Measurements from ENCODE around the gene NINJ2. TPM values are rescaled to one million over a fixed set of nuclear protein-coding genes. Genes with fewer than 3 reads are reported as not detected.

NINJ2 gene
- total RNA-seq, 1 donor from 2014 or later: 0.69 TPM

DNA sequence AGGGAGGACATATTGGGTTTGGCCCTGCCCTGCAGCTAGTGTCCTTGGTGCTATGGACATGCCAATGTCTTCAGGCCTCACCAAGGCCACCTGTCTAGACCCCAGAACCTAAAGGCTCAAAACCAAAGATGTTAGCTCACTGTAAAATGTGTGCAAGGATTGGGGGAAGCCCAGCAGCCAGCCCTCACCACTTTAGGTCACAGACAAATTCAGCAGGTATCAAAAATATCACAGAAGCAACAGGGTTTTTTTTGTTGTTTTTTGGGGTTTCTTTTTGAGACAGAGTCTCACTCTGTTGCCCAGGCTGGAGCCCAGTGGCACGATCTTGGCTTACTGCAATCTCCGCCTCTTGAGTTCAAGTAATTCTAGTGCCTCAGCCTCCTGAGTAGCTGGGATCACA, 29.0 kb upstream of the NINJ2 start:
- peaks cover 2% of the 10 kb centered on the region for H3K4me1 Mint-ChIP-seq
- peaks cover 2% of the 10 kb centered on the region for H3K36me3 Mint-ChIP-seq
- TF ChIP-seq, protein P1, sequence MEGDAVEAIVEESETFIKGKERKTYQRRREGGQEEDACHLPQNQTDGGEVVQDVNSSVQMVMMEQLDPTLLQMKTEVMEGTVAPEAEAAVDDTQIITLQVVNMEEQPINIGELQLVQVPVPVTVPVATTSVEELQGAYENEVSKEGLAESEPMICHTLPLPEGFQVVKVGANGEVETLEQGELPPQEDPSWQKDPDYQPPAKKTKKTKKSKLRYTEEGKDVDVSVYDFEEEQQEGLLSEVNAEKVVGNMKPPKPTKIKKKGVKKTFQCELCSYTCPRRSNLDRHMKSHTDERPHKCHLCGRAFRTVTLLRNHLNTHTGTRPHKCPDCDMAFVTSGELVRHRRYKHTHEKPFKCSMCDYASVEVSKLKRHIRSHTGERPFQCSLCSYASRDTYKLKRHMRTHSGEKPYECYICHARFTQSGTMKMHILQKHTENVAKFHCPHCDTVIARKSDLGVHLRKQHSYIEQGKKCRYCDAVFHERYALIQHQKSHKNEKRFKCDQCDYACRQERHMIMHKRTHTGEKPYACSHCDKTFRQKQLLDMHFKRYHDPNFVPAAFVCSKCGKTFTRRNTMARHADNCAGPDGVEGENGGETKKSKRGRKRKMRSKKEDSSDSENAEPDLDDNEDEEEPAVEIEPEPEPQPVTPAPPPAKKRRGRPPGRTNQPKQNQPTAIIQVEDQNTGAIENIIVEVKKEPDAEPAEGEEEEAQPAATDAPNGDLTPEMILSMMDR (IDR thresholded peaks at IDR 0.05; ENCODE audit: unreplicated experiment): no peak
- no peaks in the 10 kb centered on the region for H3K27me3 Mint-ChIP-seq (ENCODE audit: low read depth)
- H3K9me3 Mint-ChIP-seq: peaks cover 19% of the 10 kb centered on the region
- H3K4me3 Mint-ChIP-seq: no peak overlapping the region
- DNase-seq (ENCODE audit: low spot score in 2 of 2, unreplicated experiment in 2 of 2): no peak
- H3K27ac Mint-ChIP-seq: no peak overlapping the region

GRCh38 chr12:690466-690865, 27.2 kb upstream of the NINJ2 start:
- TF ChIP-seq, protein P1 (IDR thresholded peaks at IDR 0.05; ENCODE audit: unreplicated experiment): no peak
- H3K27ac Mint-ChIP-seq: no peak overlapping the region

DNA sequence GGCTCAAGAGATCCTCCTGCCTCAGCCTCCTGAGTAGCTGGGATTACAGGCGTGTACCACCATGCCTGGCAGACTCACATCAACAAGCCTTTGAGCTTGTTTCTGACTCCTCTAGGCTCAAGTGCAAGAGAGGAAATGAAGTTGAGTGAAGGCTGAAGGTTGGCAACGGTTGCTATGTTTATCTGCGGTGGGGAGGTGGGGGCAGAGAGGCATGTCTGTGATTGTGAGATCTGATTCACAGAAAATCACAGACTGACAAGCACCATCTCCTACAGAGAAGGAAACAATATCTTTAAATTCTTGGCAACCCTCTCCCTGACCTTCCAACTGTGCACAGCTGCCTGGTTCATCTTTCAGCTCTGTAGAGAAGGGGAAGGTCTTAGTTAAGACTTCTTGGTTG, 22.1 kb upstream of the NINJ2 start:
- peaks cover 2% of the 10 kb centered on the region for H3K4me1 Mint-ChIP-seq
- no peak for DNase-seq (ENCODE audit: low spot score in 2 of 2, unreplicated experiment in 2 of 2)
- TF ChIP-seq, protein P1 (IDR thresholded peaks at IDR 0.05; ENCODE audit: unreplicated experiment): no peak
- H3K36me3 Mint-ChIP-seq: no peaks in the 10 kb centered on the region
- H3K9me3 Mint-ChIP-seq: no peaks in the 10 kb centered on the region
- no peaks in the 10 kb centered on the region for H3K27me3 Mint-ChIP-seq (ENCODE audit: low read depth)
- H3K4me3 Mint-ChIP-seq: no peak overlapping the region
- no peak overlapping the region for H3K27ac Mint-ChIP-seq

More at GRCh38 chr12:690466-690865, 27.2 kb upstream of the NINJ2 start:
- Mint-ChIP-seq H3K9me3 (peaks cover 8% of the 10 kb centered on the region), H3K4me3 (no peak overlapping the region), H3K36me3 (peaks cover 2% of the 10 kb centered on the region), H3K27me3 (ENCODE audit: low read depth) (no peaks in the 10 kb centered on the region), H3K4me1 (peaks cover 2% of the 10 kb centered on the region)
- no peak for DNase-seq (ENCODE audit: low spot score in 2 of 2, unreplicated experiment in 2 of 2)

- H3K4me3 Mint-ChIP-seq: no peak overlapping the region
- H3K9me3 Mint-ChIP-seq: no peaks in the 10 kb centered on the region
- no peak overlapping the region for H3K27ac Mint-ChIP-seq
- TF ChIP-seq, protein P1 (IDR thresholded peaks at IDR 0.05; ENCODE audit: unreplicated experiment): no peak
- no peaks in the 10 kb centered on the region for H3K36me3 Mint-ChIP-seq
- H3K27me3 Mint-ChIP-seq (ENCODE audit: low read depth): no peaks in the 10 kb centered on the region
- no peak for DNase-seq (ENCODE audit: low spot score in 2 of 2, unreplicated experiment in 2 of 2)
- H3K4me1 Mint-ChIP-seq: peaks cover 2% of the 10 kb centered on the region
These were observed 21.2 kb upstream of the NINJ2 start for GRCh38 chr12:684416-684815.

DNA sequence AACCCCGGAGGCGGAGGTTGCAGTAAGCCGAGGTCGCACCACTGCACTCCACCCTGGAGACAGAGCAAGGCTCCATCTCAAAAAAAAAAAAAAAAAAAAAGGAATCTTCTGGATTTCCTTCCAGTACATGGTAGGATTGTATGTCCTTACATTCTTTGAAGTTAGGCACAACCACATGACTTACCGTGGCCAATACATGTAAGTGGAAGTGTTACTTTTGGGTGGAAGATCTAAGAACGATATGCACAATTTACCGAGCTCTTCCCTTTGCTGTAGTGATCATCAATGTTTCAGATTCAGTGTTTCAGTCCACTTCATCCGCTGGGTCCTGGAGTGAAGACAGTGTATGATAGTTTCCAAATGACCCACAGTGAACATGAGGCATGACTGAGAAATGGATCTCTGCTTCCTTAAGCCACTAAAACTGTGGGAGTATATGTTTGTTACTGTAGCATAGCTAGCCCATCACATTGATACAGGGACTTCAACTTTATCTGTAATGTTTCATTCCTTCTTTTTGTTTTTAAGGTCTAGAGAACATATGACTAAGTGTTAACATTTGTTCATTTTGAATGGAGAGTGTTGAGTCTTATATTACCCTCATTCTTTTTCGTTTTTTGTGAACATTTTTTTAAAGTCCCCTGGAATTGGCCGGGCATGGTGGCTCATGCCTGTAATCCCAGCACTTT, 18.5 kb upstream of the NINJ2 start:
- no peaks in the 10 kb centered on the region for H3K4me1 Mint-ChIP-seq
- no peak for DNase-seq (ENCODE audit: low spot score in 2 of 2, unreplicated experiment in 2 of 2)
- H3K36me3 Mint-ChIP-seq: no peaks in the 10 kb centered on the region
- H3K4me3 Mint-ChIP-seq: no peak overlapping the region
- no peaks in the 10 kb centered on the region for H3K9me3 Mint-ChIP-seq
- H3K27me3 Mint-ChIP-seq (ENCODE audit: low read depth): no peaks in the 10 kb centered on the region
- no peak overlapping the region for H3K27ac Mint-ChIP-seq
- TF ChIP-seq, protein P1 (IDR thresholded peaks at IDR 0.05; ENCODE audit: unreplicated experiment): no peak

All from mesothelial cell of epicardium (in vitro differentiated cells).